ENCODE measurements around the gene DCST2.

Gene DCST2

DNA sequence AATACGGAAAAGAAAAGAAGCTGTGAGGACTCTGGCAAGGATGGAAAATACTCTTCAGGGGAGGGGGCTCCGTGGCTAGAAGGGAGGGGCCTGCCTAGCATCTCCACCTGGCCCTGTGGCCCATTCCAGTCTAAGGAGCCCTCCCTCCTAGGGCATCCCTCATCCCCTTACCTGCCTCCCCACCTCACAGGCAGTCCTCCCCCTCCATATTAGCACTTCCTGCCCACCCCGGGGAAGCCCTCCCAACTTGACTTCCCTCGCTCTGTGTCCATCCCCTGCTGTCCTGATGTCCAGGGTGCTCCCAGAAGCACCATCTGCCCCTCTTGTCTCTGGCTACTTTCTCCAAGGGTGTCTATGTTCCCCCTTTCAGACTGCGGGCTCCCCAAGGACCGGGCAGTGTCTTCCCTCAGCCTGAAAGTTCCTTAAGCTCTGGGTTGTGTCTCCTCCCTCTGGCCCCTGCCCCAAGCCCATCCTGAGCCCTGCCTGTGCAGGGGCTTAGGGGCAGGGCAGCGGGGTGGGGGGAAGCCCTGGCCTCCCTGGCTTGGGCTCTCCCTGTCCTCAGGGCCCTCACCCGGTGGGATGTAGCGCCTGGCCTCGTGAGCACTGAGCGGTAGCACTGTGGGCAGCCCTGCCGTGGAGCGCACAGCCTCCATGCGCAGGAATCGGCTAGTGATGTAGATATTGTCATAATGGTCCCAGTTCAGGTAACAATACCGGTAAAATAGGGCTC, 3.9 kb downstream of the DCST2 start:
- Histone ChIP-seq H2AFZ (ENCODE audit: low read depth, low read length) (no peak overlapping the region), H3K4me1 (ENCODE audit: insufficient read depth, low read length) (no peaks in the 10 kb centered on the region), H4K20me1 (ENCODE audit: insufficient read depth, low read length) (peaks cover 7% of the 10 kb centered on the region; the same call in 1 of the 2 replicates), H3K4me2 (ENCODE audit: insufficient read depth, low read length) (no peak overlapping the region), H3K27ac (ENCODE audit: low read length) (no peak overlapping the region), H3K9ac (ENCODE audit: low read depth, low read length) (no peak overlapping the region), H3K27me3 (ENCODE audit: insufficient read depth, low read length, poor library complexity) (peaks cover 24% of the 10 kb centered on the region), H3K36me3 (ENCODE audit: insufficient read depth, low read length) (no peaks in the 10 kb centered on the region), H3K79me2 (ENCODE audit: insufficient read depth, low read length) (no peaks in the 10 kb centered on the region), H3K9me3 (ENCODE audit: insufficient read depth, low read length, severe bottlenecking) (no peaks in the 10 kb centered on the region), H3K4me3 (ENCODE audit: low read depth in 1 of 2, low read length in 2 of 2) (no peak overlapping the region)
- no peak for TF ChIP-seq EZH2 (IDR thresholded peaks at IDR 0.05; ENCODE audit: borderline replicate concordance, low read depth, low read length, severe bottlenecking)
- TF ChIP-seq, protein P1, sequence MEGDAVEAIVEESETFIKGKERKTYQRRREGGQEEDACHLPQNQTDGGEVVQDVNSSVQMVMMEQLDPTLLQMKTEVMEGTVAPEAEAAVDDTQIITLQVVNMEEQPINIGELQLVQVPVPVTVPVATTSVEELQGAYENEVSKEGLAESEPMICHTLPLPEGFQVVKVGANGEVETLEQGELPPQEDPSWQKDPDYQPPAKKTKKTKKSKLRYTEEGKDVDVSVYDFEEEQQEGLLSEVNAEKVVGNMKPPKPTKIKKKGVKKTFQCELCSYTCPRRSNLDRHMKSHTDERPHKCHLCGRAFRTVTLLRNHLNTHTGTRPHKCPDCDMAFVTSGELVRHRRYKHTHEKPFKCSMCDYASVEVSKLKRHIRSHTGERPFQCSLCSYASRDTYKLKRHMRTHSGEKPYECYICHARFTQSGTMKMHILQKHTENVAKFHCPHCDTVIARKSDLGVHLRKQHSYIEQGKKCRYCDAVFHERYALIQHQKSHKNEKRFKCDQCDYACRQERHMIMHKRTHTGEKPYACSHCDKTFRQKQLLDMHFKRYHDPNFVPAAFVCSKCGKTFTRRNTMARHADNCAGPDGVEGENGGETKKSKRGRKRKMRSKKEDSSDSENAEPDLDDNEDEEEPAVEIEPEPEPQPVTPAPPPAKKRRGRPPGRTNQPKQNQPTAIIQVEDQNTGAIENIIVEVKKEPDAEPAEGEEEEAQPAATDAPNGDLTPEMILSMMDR (IDR thresholded peaks at IDR 0.05; ENCODE audit: borderline replicate concordance, extremely low read depth, low read length, poor library complexity, severe bottlenecking) = no peak
- DNase-seq = no peak
- no peak for ATAC-seq (ENCODE audit: insufficient read depth, low read depth)

DNA sequence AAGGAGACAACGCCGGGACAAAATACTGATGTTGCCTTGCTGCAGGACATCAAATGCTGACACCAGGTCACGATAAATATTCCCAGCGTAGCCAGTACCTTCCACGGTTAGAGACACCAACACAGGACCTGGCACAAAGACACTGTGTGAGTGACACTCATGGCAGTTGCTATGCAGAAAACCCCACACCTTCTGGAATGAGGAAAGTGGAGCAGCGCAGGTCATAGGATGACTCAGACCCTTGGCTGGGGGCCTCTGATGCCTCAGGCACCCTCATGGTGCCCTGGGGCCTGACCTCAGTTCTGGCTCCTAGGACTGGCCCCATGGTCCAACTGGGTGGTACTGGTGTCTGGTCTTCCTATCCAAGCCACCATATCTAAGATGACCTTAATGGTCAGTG, 7.0 kb downstream of the DCST2 start:
- Histone ChIP-seq H3K9me3 (ENCODE audit: insufficient read depth, low read length, severe bottlenecking) (no peaks in the 10 kb centered on the region), H3K9ac (ENCODE audit: low read depth, low read length) (no peak overlapping the region), H3K27ac (ENCODE audit: low read length) (no peak overlapping the region), H3K27me3 (ENCODE audit: insufficient read depth, low read length, poor library complexity) (peaks cover 10% of the 10 kb centered on the region), H3K4me3 (ENCODE audit: low read depth in 1 of 2, low read length in 2 of 2) (no peak overlapping the region), H3K79me2 (ENCODE audit: insufficient read depth, low read length) (no peaks in the 10 kb centered on the region), H3K36me3 (ENCODE audit: insufficient read depth, low read length) (no peaks in the 10 kb centered on the region), H2AFZ (ENCODE audit: low read depth, low read length) (no peak overlapping the region), H3K4me1 (ENCODE audit: insufficient read depth, low read length) (no peaks in the 10 kb centered on the region), H3K4me2 (ENCODE audit: insufficient read depth, low read length) (no peak overlapping the region), H4K20me1 (ENCODE audit: insufficient read depth, low read length) (0 out of 2 replicates have a peak, but pooled peaks cover 9% of the 10 kb centered on the region)
- TF ChIP-seq EZH2 (IDR thresholded peaks at IDR 0.05; ENCODE audit: borderline replicate concordance, low read depth, low read length, severe bottlenecking) = no peak
- TF ChIP-seq, protein P1 (IDR thresholded peaks at IDR 0.05; ENCODE audit: borderline replicate concordance, extremely low read depth, low read length, poor library complexity, severe bottlenecking) = no peak
- no peak for DNase-seq
- ATAC-seq (ENCODE audit: insufficient read depth, low read depth) = no peak

DNA sequence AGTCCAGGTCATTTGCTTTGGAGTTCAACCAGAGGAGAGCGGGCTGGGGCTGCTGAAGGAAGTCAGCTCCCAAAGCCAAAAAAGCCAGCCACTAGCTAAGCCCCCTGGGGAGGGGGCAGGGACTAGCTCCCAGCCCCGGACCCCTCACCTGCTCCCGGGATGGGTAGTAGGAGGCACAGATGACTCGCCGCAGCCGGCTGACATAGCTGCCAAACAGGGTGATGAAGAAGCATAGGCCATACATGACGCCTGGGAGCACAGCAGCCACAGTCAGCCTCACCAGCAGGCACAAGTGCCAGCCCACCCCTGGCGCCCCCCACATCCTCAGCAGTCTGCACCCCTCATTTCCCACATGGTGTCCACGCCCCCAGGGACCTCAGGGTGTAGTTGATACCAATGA, 7.4 kb downstream of the DCST2 start:
- no peak for ATAC-seq (ENCODE audit: insufficient read depth, low read depth)
- no peaks in the 10 kb centered on the region for H3K79me2 ChIP-seq (ENCODE audit: insufficient read depth, low read length)
- no peaks in the 10 kb centered on the region for H3K36me3 ChIP-seq (ENCODE audit: insufficient read depth, low read length)

More for the DNA sequence above, 7.4 kb downstream of the DCST2 start:
- Histone ChIP-seq H3K27ac (ENCODE audit: low read length) (no peak overlapping the region), H3K4me3 (ENCODE audit: low read depth in 1 of 2, low read length in 2 of 2) (no peak overlapping the region), H2AFZ (ENCODE audit: low read depth, low read length) (no peak overlapping the region), H3K9ac (ENCODE audit: low read depth, low read length) (no peak overlapping the region), H3K4me1 (ENCODE audit: insufficient read depth, low read length) (no peaks in the 10 kb centered on the region), H3K27me3 (ENCODE audit: insufficient read depth, low read length, poor library complexity) (peaks cover 13% of the 10 kb centered on the region), H3K4me2 (ENCODE audit: insufficient read depth, low read length) (no peak overlapping the region), H4K20me1 (ENCODE audit: insufficient read depth, low read length) (0 out of 2 replicates have a peak, but pooled peaks cover 9% of the 10 kb centered on the region), H3K9me3 (ENCODE audit: insufficient read depth, low read length, severe bottlenecking) (no peaks in the 10 kb centered on the region)
- DNase-seq = no peak
- TF ChIP-seq EZH2 (IDR thresholded peaks at IDR 0.05; ENCODE audit: borderline replicate concordance, low read depth, low read length, severe bottlenecking) = no peak
- TF ChIP-seq, protein P1 (IDR thresholded peaks at IDR 0.05; ENCODE audit: borderline replicate concordance, extremely low read depth, low read length, poor library complexity, severe bottlenecking) = no peak
